A673 (cell line): ENCODE data around the gene TMEM258. TPM values are rescaled to one million over a fixed set of nuclear protein-coding genes. Genes with fewer than 3 reads are reported as not detected.

Experiments
- BruUV-seq: library from RNA; stranded (reverse); fragments of 400-500 nt; replicated peaks from 2 replicates; lab custom pipeline; 2021; lab: Mats Ljungman, UMichigan
- CTCF ChIA-PET: fragments of 300-600 bp; sonication (Branson Sonifier 250); formaldehyde crosslinking; loops from one replicate; lab custom pipeline; 2022; ENCODE audit warnings: antibody characterized with exemption; lab: Charles Lee
- POLR2A ChIA-PET: fragments of 300-600 bp; sonication (Branson Sonifier 250); formaldehyde crosslinking; loops from one replicate; lab custom pipeline; 2022; ENCODE audit warnings: antibody characterized with exemption; ENCODE audit not compliant: low non-redundant PET; lab: Charles Lee
- DNase-seq: peaks from one replicate; pipeline ENCODE4 v3.0.0-alpha.2; 2015; ENCODE audit warnings: low spot score
- H3K27ac ChIP-seq: fragments of 200-600 bp; sonication (generic); 2 replicates; pipeline ENCODE4 v1.5.1; 2016; ENCODE audit warnings: mixed run types, low read depth, mild to moderate bottlenecking, mixed read lengths, antibody characterized with exemption, low read length; ENCODE audit not compliant: poor library complexity, severe bottlenecking
- H3K27me3 ChIP-seq: fragments of 200-600 bp; sonication (generic); replicated peaks from 2 replicates; pipeline ENCODE4 v1.6.1; 2017; ENCODE audit warnings: mixed run types, low read depth, mild to moderate bottlenecking, mixed read lengths, antibody characterized with exemption, low read length; ENCODE audit not compliant: insufficient read depth, poor library complexity
- H3K36me3 ChIP-seq: fragments of 200-600 bp; sonication (generic); 2 replicates; pipeline ENCODE4 v1.6.1; 2016; ENCODE audit warnings: mixed run types, mild to moderate bottlenecking, mixed read lengths, antibody characterized with exemption, low read length; ENCODE audit not compliant: insufficient read depth, poor library complexity, severe bottlenecking
- H3K4me1 ChIP-seq: fragments of 200-600 bp; sonication (generic); 2 replicates; pipeline ENCODE4 v1.6.1; 2017; ENCODE audit warnings: mixed run types, mild to moderate bottlenecking, mixed read lengths, antibody characterized with exemption, low read length; ENCODE audit not compliant: insufficient read depth, poor library complexity, severe bottlenecking
- H3K4me3 ChIP-seq: fragments of 200-600 bp; sonication (generic); 2 replicates; pipeline ENCODE4 v1.5.1; 2016; ENCODE audit warnings: low read depth, mixed run types, mild to moderate bottlenecking, mixed read lengths, low read length; ENCODE audit not compliant: poor library complexity, severe bottlenecking
- H3K9me3 ChIP-seq: fragments of 200-600 bp; sonication (generic); 2 replicates; pipeline ENCODE4 v1.6.1; 2016; ENCODE audit warnings: mixed run types, low read depth, mild to moderate bottlenecking, mixed read lengths, antibody characterized with exemption, low read length; ENCODE audit not compliant: poor library complexity, severe bottlenecking
- EZH2 ChIP-seq: fragments of 200-600 bp; sonication (generic); IDR thresholded peaks from 2 replicates; pipeline ENCODE4 v1.6.1; 2017; ENCODE audit warnings: borderline replicate concordance, low read depth, mild to moderate bottlenecking, mixed read lengths, antibody characterized with exemption, low read length; ENCODE audit not compliant: poor library complexity, severe bottlenecking
- intact Hi-C: fragments of 100-400 bp; cut with micrococcal nuclease; formaldehyde crosslinking; loops from one replicate; pipeline ENCODE4 v1.10.0; 2022; ENCODE audit not compliant: unreplicated experiment
- total RNA-seq: library from RNA; stranded (reverse); gene quantifications from 2 replicates; pipeline ENCODE4 v1.2.3, GENCODE V29; 2021
- TF ChIP-seq, protein P1 (sequence below): fragments of 300-800, 200-600 bp; sonication (generic); conservative IDR thresholded peaks from 2 replicates; pipeline ENCODE4 v1.5.1; 2017; ENCODE audit warnings: low read depth, mild to moderate bottlenecking, antibody characterized with exemption, low read length, moderate library complexity, mixed read lengths

TMEM258 gene
- total RNA-seq, 1 experiment from 2014 or later = 138 TPM

DNA sequence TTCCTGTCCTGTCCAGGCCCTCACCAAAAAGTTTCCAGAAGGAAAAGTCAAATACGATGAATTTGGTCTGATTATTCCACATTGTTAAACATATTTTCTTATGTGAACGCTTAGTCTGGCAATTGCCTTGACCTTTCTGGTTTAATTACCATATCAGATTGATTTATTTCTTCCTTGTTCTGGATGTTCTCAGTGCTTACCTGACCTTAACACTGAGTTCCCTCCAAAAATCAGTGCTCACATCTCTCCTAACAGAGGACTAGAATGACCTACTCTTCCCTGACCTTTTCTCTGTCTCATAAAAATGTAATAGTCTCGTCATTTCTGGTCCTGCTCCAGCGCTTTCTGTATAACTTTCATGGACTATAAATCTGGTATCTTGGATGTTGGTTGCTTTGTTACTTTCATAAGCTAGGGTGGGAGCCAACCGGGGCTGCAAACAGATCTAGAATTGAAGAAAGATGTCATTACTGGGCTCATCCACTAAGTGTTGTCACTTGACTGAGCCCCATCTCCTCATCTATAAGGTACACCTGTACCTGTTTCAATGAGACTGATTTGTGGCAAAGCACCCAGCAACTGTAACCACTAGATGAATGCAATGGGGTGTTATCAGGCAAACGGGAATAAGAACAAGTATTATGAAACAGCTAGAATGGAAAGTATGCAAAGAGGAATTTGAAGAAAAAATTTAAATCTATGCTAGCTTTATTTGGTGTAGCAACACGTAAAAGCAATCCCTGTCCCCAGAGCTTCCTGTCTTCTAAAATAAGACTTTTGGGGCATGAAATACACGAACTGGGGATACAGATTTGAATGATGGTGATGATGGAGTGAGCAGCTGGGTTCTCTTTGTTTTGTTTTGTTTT lies 38.1 kb upstream of the TMEM258 start:
- TSS peak; percentile 25 for BruUV-seq
- intact Hi-C loops = no loop called here
- POLR2A ChIA-PET = no interaction called here

DNA sequence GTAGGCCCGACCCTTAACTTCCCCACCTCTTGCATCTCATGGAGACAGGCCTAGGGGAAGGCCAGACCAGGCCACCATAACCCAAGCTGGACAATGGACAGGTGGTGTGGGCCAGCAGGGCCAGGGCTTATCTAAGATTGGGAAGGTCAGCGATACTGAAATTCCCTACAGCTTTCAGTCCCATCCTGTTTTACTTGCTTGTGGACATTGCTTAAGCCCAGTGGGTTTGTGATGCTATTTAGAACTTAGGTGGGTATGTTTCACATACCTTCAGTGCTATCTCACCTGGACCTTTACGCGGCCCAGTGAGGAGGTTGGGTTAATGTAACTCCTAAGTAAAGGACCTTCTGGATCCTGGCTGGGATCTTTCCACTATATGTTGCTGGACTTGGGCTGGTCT lies 37.4 kb upstream of the TMEM258 start:
- DNase-seq = no peak
- no TSS peak for BruUV-seq
- Histone ChIP-seq H3K4me1 (peaks cover 56% of the 10 kb centered on the region), H3K4me3 (peak overlapping the region; percentile 96), H3K27me3 (no peaks in the 10 kb centered on the region), H3K9me3 (no peaks in the 10 kb centered on the region), H3K27ac (peak overlapping the region; percentile 97), H3K36me3 (peaks cover 53% of the 10 kb centered on the region)
- intact Hi-C loops = no loop called here
- POLR2A ChIA-PET = no interaction called here
- TF ChIP-seq, protein P1, sequence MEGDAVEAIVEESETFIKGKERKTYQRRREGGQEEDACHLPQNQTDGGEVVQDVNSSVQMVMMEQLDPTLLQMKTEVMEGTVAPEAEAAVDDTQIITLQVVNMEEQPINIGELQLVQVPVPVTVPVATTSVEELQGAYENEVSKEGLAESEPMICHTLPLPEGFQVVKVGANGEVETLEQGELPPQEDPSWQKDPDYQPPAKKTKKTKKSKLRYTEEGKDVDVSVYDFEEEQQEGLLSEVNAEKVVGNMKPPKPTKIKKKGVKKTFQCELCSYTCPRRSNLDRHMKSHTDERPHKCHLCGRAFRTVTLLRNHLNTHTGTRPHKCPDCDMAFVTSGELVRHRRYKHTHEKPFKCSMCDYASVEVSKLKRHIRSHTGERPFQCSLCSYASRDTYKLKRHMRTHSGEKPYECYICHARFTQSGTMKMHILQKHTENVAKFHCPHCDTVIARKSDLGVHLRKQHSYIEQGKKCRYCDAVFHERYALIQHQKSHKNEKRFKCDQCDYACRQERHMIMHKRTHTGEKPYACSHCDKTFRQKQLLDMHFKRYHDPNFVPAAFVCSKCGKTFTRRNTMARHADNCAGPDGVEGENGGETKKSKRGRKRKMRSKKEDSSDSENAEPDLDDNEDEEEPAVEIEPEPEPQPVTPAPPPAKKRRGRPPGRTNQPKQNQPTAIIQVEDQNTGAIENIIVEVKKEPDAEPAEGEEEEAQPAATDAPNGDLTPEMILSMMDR = no peak
- TF ChIP-seq EZH2 = no peak
- CTCF ChIA-PET = no interaction called here

More for the DNA sequence above, 38.1 kb upstream of the TMEM258 start:
- Histone ChIP-seq H3K36me3 (peaks cover 55% of the 10 kb centered on the region), H3K4me1 (peaks cover 62% of the 10 kb centered on the region), H3K27me3 (no peaks in the 10 kb centered on the region), H3K27ac (peak overlapping the region; percentile 97), H3K9me3 (no peaks in the 10 kb centered on the region), H3K4me3 (peak overlapping the region; percentile 96)
- no peak for DNase-seq
- CTCF ChIA-PET = no interaction called here
- no peak for TF ChIP-seq EZH2
- TF ChIP-seq, protein P1 = no peak

DNA sequence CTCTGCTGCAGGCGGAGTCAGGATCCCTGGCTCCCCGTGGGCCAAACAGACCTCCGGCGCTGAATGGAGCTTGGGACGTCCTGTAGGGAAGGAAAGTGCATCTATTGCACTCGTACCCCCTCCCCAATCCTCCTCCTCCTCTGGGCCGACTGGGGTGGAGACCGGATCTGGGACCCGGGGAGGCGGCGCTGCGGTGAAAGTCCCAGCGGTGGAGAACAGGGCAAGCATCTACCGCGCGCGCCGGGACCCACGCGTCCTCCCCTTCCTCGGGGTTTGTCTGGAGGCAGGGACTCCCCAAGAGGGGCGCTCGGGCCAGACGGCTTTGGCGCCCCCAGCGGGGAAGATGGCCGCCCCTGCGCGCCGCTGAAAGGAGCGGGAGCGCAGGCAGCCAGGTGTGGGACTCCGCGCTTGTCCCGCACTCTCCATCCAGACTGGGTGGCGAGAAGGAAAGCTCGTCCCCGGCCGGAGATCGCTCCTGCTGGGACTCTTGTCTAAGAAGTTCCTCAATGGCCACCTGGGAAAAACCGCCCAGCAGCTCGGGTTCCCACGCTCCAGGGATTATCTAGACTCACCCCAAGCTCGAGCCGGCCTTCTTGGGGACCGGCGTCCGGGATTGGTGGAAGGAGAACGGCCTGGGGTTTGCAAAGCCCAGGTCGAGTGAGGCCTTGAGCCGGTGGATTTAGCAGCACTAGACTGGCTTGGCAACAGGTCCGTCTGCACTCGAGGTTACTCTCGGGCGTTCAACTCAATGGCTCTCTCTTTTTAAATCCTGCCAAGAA lies 36.4 kb upstream of the TMEM258 start:
- Histone ChIP-seq H3K36me3 (peaks cover 49% of the 10 kb centered on the region), H3K4me3 (peak overlapping the region; percentile 96), H3K9me3 (no peaks in the 10 kb centered on the region), H3K4me1 (peaks cover 46% of the 10 kb centered on the region), H3K27me3 (no peaks in the 10 kb centered on the region), H3K27ac (peak overlapping the region; percentile 97)
- TF ChIP-seq EZH2 = no peak
- TF ChIP-seq, protein P1 = peak; percentile 65
- intact Hi-C loops = no loop called here
- POLR2A ChIA-PET = interaction anchor here (0.5 kb wide), 1 partner anchor 1013 kb away, joined by 3 read pairs; no protein-coding TSS in a partner anchor
- BruUV-seq = no TSS peak
- CTCF ChIA-PET = interaction anchor here (0.8 to 1.0 kb wide), 2 partner anchors 14 to 32 kb away, joined by 3 to 4 read pairs; no protein-coding TSS in a partner anchor
- DNase-seq = peak; percentile 72
